Endometrial microvascular endothelial cells (primary cell): ENCODE data around the gene SEPTIN1. TPM values are rescaled to one million over a fixed set of nuclear protein-coding genes. Genes with fewer than 3 reads are reported as not detected.
"Not testable (repeated sequence)": the region's sequence is repeated elsewhere in the genome, so short reads cannot be mapped to it uniquely, and the experiment has no call there.

Experiments used
- in situ Hi-C: cut with HindIII; loops from 2 replicates; pipeline ENCODE4 v1.10.0; 2017; ENCODE audit warnings: low sequenced_read_pairs, low pct_unique_long_range_greater_than_20kb; ENCODE audit errors: inconsistent ontology term
- total RNA-seq: library from RNA; depleted of rRNA; stranded (reverse); fragments of >200 nt; gene quantifications from one replicate; pipeline ENCODE4 v1.2.3, GENCODE V29; 2015; ENCODE audit errors: inconsistent ontology term

The SEPTIN1 gene
- total RNA-seq, 1 donor from 2014 or later: not detected

DNA sequence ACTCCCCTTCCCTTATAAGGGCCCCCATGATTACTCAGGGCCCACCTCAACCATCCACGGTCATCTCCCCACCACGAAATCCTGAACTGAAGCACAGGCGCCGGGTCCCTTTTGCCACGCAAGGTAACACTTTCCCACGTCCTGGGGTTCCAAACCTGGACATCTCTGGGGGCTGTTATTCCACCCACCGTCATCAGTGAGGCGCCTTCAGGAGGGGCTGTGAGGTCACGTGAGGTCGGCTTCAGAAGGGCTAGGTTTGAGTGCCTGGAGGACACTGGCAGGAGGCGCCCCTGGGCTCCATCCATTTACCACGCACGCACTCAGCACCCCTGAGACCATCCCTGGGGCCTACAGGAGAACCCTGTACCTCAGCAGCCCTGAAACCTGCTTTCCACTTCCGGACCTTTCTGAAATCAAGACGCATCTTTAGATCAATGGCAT, 31.3 kb downstream of the SEPTIN1 start:
- in situ Hi-C loops: no loop called here

GRCh38 chr16:30350134-30350871, 32.1 kb downstream of the SEPTIN1 start:
- in situ Hi-C loops: no loop called here

GRCh38 chr16:30349675-30350074, 32.7 kb downstream of the SEPTIN1 start:
- in situ Hi-C loops: no loop called here

DNA sequence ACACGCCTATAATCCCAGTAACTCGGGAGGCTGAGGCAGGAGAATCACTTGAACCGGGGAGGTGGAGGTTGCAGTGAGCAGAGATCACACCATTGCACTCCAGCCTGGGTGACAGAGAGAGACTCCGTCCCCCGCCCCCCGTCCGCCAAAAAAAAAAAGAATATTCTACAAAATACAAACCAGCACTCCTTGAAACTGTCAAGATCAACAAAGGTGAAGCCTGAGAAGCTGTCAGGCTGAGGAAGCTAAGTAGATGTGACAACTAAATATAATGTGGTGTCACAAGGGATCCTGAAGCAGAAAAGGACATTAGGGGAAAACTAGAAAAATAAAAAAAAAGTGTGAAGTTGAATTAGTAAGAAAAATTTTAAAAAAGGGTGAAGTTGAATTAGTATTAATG, 33.4 kb downstream of the SEPTIN1 start:
- in situ Hi-C loops: no loop called here

GRCh38 chr16:30348113-30348512, 34.2 kb downstream of the SEPTIN1 start:
- in situ Hi-C loops: no loop called here

DNA sequence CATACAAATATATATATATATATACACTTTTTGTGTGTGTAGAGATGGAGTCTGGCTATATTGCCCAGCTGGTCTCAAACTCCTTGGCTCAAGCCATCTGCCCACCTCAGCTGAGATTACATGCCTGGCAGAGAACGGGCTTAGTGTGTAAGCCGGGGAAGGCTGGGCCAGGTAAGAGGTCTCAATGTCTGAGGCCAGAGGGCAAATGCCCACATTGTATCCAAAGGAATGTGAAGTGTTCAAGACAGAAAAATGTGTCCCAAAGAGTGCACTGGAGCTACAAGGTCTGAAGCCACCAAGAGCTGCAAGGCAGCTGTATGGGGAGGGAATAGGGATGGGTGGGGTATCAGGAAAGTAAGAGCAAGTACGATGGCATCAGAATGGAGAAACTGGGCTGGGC, 36.1 kb downstream of the SEPTIN1 start:
- in situ Hi-C loops: no loop called here

DNA sequence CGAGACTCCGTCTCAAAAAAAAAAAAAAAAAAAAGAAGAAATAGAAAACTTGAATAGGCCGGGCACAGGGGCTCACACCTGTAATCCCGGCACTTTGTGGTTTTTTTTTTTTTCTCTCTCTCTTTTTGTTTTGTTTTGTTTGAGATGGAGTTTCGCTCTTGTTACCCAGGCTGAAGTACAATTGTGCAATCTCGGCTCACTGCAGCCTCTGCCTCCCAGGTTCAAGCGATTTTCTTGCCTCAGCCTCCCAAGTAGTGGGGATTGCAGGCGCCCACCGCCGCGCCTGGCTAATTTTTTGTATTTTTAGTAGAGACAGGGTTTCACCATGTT, 38.9 kb downstream of the SEPTIN1 start:
- in situ Hi-C loops: not testable (repeated sequence)

DNA sequence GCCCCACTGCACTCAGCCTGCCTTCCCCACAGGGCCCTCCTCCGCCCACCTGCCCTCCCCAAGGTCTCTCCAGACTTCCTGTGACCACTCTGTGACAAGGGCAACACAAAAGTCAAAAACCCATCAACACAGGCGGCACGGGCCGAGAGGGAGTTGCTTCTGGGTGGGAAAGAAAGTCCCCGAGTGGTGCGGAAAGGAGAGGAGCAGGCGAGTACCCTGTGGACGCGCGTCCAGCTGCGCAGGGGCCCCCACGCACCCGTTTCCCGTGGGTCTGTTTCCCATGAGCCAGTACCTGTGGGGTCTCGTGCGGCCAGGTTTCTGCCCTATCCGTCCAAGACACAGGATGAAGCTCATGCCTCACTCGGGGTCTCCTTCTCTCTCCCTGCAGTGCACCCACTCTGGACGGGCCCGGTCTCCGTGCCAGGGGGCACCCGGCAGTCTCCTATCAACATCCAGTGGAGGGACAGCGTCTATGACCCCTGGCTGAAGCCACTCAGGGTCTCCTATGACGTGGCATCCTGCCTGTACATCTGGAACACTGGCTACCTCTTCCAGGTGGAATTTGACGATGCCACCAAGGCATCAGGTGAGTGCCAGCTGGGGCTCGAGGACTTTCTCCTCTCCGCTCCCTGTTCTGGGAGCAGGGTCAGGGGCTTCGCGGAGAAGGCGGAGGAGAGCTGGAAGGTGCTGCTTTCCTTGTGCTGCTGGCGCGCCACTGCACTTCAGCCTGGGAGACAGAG, 39.4 kb downstream of the SEPTIN1 start:
- in situ Hi-C loops: no loop called here

GRCh38 chr16:30341971-30342370, 40.4 kb downstream of the SEPTIN1 start:
- in situ Hi-C loops: not testable (repeated sequence)

DNA sequence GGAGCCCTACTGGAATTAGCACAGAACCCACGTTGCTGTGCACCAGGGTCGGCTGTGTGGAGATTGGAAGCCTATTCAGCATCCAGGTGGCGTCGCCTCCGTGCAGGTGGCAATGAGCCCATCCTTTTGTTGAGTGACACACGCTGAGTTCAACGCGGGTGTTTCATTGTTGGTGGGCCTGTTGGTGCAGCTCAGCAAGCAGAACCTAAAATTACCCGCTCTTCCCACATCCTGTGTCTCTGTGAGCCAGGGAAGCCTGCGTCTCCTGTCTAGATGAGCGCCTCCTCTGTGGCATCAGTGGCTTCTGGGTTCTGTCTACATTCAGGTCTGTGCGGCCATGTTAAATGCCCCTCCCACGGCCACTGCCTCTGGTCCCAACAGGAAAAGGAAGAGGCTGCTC, 41.7 kb downstream of the SEPTIN1 start:
- in situ Hi-C loops: no loop called here

- in situ Hi-C loops: not testable (repeated sequence)
These were observed 43.6 kb downstream of the SEPTIN1 start for GRCh38 chr16:30338715-30339114.

- in situ Hi-C loops: not testable (repeated sequence)
These were observed 44.4 kb downstream of the SEPTIN1 start for GRCh38 chr16:30337964-30338357.

DNA sequence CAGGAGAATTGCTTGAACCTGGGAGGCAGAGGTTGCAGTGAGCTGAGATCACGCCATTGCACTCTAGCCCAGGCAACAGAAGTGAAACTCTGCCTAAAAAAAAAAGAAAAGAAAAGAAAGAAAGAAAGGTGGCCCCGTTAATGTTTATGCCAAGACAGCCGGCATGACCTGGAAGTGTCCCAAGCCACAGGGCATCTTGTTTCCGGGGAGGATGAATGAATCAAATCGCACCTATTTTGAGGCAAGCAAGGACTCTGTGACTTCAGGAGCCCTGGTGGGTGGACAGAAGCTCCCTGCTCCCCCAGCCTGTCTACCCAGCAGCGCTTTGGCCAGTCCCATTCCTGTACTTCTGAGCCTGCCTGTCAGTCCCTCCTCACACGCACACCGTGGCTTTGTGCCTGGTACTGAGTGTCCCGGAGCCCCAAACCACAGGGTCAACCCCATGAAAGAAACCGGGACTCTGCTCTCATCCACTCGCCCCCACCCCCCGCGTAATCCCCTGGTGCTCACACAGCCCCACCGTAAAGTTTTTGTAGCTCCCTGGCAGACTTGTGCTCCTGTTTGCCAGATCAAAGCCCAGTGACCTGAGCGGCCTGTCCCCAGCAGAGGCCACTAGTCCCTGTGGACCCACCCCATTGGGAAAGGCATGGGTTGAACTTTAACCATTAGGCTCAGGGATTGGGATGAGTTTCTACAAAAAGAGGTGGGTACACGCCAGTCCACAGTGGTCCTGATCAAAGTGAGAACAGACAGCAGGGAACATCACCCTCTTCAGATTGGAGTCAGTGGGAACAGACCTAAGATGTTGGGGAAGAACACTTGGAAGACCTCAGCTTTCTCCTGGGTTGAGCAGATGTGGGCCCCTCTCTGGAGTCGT, 46.5 kb downstream of the SEPTIN1 start:
- in situ Hi-C loops: no loop called here

DNA sequence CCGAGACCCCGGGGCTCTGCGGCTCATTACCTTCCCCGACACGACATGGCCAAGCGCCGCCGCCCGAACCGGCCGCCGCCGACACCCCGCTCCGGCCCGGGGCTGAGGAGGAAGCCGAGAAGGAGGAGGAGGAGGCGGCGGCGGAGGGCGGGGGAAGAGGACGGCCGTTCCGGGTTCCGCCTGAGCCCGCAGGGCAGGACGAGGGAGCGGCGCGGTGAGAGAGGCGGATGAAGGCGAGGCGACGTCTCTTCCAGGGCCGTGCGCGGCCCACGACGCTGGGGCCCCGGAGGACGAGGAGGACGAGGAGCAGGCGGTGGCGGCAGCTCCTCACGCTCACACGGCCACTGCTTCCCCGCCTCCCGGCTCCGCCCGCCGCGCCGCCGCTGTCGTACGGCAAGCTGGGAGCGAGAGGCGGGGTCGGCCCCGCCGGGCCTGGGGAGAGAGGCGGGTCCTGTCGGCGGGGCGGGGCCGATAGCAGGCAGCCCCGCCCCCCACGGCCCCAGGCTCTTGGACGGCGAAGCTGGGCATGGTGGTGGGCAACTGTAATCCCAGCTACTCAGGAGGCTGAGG, 47.2 kb downstream of the SEPTIN1 start:
- in situ Hi-C loops: not testable (repeated sequence)

DNA sequence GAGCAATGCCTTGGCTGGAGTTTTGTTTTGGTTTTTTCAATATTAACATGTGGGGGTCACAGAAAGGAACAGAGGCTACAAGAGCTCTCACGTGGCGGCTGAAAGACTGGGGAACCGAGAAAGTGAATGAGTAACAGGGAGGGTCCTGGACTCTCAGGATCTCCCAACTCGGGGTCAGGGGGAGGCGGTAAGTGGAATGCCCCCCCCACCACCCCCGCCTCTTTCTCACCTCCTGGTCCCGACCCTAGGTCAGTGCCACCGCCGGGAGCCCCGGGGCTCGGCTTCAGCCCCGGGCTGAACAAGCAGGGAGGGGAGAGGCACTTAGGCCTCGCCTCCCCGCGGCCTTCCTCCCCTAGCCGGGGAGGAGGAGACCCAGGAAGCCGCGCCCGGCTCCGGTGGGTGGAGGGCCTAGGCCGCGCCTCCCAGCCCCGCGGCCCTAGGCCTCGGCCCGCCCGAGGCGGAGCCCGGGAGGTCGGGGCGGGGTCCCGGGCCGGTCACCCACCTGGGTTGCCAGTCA, 47.8 kb downstream of the SEPTIN1 start:
- in situ Hi-C loops: not testable (repeated sequence)
